Coronary artery (tissue), 2 donors: ENCODE data around the gene SCGB1D1.

Experiments used
- DNase-seq: peaks from one replicate; pipeline ENCODE4 v3.0.0-alpha.2; 2017; ENCODE audit warnings: low spot score
- H3K27ac ChIP-seq, 2 donors: fragments of 200-600 bp; sonication (generic); one replicate each; pipeline ENCODE4 v1.5.1; 2016 to 2019
- H3K4me3 ChIP-seq: fragments of 200-600 bp; sonication (generic); 2 replicates; pipeline ENCODE4 v1.5.1; 2016; ENCODE audit warnings: mild to moderate bottlenecking, moderate library complexity
- CTCF ChIP-seq: fragments of 200-600 bp; sonication (generic); IDR thresholded peaks from one replicate; pipeline ENCODE4 v1.5.1; 2019; ENCODE audit warnings: antibody characterized with exemption

SCGB1D1 gene

GRCh38 chr11:62169448-62169847, 20.6 kb upstream of the SCGB1D1 start:
- TF ChIP-seq CTCF, result no peak
- Histone ChIP-seq H3K27ac (no peak overlapping the region), H3K4me3 (no peak overlapping the region)
- no peak for DNase-seq

- H3K27ac ChIP-seq, result no peak overlapping the region
- H3K4me3 ChIP-seq, result no peak overlapping the region
- TF ChIP-seq CTCF, result no peak
- DNase-seq, result no peak
Measured at GRCh38 chr11:62169935-62170334, 20.1 kb upstream of the SCGB1D1 start.

GRCh38 chr11:62171261-62171723, 18.7 kb upstream of the SCGB1D1 start:
- TF ChIP-seq CTCF, result no peak
- Histone ChIP-seq H3K27ac (no peak overlapping the region), H3K4me3 (peak overlapping the region; percentile 1)
- no peak for DNase-seq

GRCh38 chr11:62172294-62172693, 17.7 kb upstream of the SCGB1D1 start:
- H3K4me3 ChIP-seq, result no peak overlapping the region
- no peak for DNase-seq
- no peak for TF ChIP-seq CTCF
- no peak overlapping the region for H3K27ac ChIP-seq

- Histone ChIP-seq H3K4me3 (no peak overlapping the region), H3K27ac (no peak overlapping the region)
- no peak for TF ChIP-seq CTCF
- DNase-seq, result no peak
Measured at GRCh38 chr11:62176766-62177165, 13.2 kb upstream of the SCGB1D1 start.

- no peak for TF ChIP-seq CTCF
- H3K27ac ChIP-seq, result no peak overlapping the region
- no peak for DNase-seq
- H3K4me3 ChIP-seq, result no peak overlapping the region
Measured at GRCh38 chr11:62179995-62180394, 10.0 kb upstream of the SCGB1D1 start.

GRCh38 chr11:62181097-62181496, 8.9 kb upstream of the SCGB1D1 start:
- no peak for DNase-seq
- no peak overlapping the region for H3K4me3 ChIP-seq
- TF ChIP-seq CTCF, result no peak
- H3K27ac ChIP-seq, result no peak overlapping the region
